Effector memory CD4-positive, alpha-beta T cell (primary cell): ENCODE results near the gene MPP4.

Source experiments
- DNase-seq, 3 donors: peaks; one replicate each; pipeline ENCODE4 v3.0.0-alpha.2; 2020
- H3K27ac ChIP-seq: 2 replicates; pipeline ENCODE4 v1.7.0; 2013; ENCODE audit warnings: mild to moderate bottlenecking, low read length, moderate library complexity; ENCODE audit not compliant: insufficient read depth, poor library complexity, severe bottlenecking
- H3K27me3 ChIP-seq: replicated peaks from 2 replicates; pipeline ENCODE4 v1.7.0; 2013; ENCODE audit warnings: mild to moderate bottlenecking, low read length; ENCODE audit not compliant: insufficient read depth, control insufficient read depth, poor library complexity, severe bottlenecking
- H3K36me3 ChIP-seq: 2 replicates; pipeline ENCODE4 v1.7.0; 2013; ENCODE audit warnings: mild to moderate bottlenecking, low read length, moderate library complexity; ENCODE audit not compliant: control insufficient read depth, insufficient read depth
- H3K4me1 ChIP-seq: 2 replicates; pipeline ENCODE4 v1.7.0; 2013; ENCODE audit warnings: low read length, mild to moderate bottlenecking; ENCODE audit not compliant: control insufficient read depth, insufficient read depth, poor library complexity, severe bottlenecking
- H3K4me3 ChIP-seq: 2 replicates; pipeline ENCODE4 v1.7.0; 2013; ENCODE audit warnings: low read length, low read depth, mild to moderate bottlenecking; ENCODE audit not compliant: insufficient read depth, poor library complexity, severe bottlenecking
- H3K9me3 ChIP-seq: 2 replicates; pipeline ENCODE4 v1.7.0; 2013; ENCODE audit warnings: mild to moderate bottlenecking, low read length, moderate library complexity; ENCODE audit not compliant: control insufficient read depth

Gene MPP4

GRCh38 chr2:201656740-201657139 lies 41.7 kb downstream of the MPP4 start:
- Histone ChIP-seq H3K36me3 (no peaks in the 10 kb centered on the region), H3K4me1 (no peaks in the 10 kb centered on the region), H3K27ac (no peak overlapping the region), H3K9me3 (no peaks in the 10 kb centered on the region), H3K4me3 (no peak overlapping the region), H3K27me3 (no peaks in the 10 kb centered on the region)
- no peak for DNase-seq

- no peaks in the 10 kb centered on the region for H3K9me3 ChIP-seq
- H3K27me3 ChIP-seq = no peaks in the 10 kb centered on the region
- DNase-seq = no peak
- H3K4me3 ChIP-seq = no peak overlapping the region
- no peaks in the 10 kb centered on the region for H3K4me1 ChIP-seq
- no peak overlapping the region for H3K27ac ChIP-seq
- H3K36me3 ChIP-seq = no peaks in the 10 kb centered on the region
Observed at GRCh38 chr2:201656102-201656501, 42.3 kb downstream of the MPP4 start.

DNA sequence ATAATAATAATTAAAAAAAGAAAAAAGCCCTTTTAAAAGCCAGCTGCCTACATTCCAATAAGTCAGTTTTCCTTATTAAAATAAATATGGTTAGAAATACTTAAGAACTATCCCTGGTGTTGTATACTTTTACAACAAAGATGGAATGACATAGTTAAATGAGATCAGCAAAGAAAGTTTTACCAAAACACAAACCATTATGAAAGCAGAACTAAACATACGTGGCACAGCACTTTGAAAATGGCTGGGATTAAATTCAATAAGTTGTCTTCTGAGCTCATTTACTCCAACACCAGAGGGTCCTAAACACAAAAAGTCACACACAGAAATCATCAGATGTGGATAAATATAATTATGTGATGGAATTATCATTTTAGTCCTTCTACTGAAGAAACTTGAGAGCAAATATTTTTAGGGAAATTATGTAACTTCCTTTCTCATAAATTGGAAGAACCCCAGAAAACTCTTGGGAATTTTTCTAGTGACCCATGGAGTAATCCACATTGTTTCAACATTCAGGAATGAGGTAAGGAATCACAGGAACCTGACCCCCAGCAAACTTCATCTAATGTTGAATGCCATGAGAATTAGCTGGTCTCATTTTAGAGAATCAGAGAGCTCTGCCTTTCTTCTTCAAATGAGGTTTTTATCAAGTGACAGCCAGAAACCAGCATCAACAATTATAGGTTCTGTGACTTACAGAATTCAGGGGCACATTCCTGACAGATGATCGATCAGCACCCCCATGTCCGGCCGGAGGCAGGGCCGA lies 43.6 kb downstream of the MPP4 start:
- Histone ChIP-seq H3K9me3 (no peaks in the 10 kb centered on the region), H3K36me3 (no peaks in the 10 kb centered on the region), H3K4me3 (no peak overlapping the region), H3K27me3 (no peaks in the 10 kb centered on the region), H3K4me1 (no peaks in the 10 kb centered on the region), H3K27ac (no peak overlapping the region)
- no peak for DNase-seq

- no peaks in the 10 kb centered on the region for H3K9me3 ChIP-seq
Observed at GRCh38 chr2:201653221-201653620, 45.2 kb downstream of the MPP4 start.

GRCh38 chr2:201649442-201649841 lies 49.0 kb downstream of the MPP4 start:
- Histone ChIP-seq H3K4me3 (no peak overlapping the region), H3K4me1 (no peaks in the 10 kb centered on the region), H3K27ac (no peak overlapping the region), H3K9me3 (no peaks in the 10 kb centered on the region), H3K27me3 (no peaks in the 10 kb centered on the region), H3K36me3 (no peaks in the 10 kb centered on the region)
- DNase-seq = no peak

More at GRCh38 chr2:201653221-201653620, 45.2 kb downstream of the MPP4 start:
- no peaks in the 10 kb centered on the region for H3K36me3 ChIP-seq
- no peaks in the 10 kb centered on the region for H3K27me3 ChIP-seq
- no peak for DNase-seq
- no peaks in the 10 kb centered on the region for H3K4me1 ChIP-seq
- no peak overlapping the region for H3K4me3 ChIP-seq
- no peak overlapping the region for H3K27ac ChIP-seq

DNA sequence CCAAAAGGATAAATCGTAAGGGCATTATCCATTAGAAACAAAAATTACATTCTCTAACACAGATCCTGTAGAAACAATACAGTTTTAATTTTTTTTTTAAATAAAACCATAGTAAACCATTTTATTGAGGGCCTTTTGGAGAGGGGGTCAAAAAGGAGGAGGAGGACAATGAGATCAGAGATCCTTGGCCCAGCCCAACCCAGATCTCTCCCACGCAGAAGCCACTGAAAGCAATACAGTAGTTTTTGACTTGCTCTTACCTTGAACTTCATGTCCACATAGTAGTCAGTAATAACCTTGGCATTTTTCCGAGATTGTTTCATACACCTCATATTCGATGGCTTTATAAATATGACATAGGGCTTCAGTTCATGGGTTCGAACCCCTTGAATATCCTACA lies 51.0 kb downstream of the MPP4 start:
- H3K4me1 ChIP-seq = no peaks in the 10 kb centered on the region

DNA sequence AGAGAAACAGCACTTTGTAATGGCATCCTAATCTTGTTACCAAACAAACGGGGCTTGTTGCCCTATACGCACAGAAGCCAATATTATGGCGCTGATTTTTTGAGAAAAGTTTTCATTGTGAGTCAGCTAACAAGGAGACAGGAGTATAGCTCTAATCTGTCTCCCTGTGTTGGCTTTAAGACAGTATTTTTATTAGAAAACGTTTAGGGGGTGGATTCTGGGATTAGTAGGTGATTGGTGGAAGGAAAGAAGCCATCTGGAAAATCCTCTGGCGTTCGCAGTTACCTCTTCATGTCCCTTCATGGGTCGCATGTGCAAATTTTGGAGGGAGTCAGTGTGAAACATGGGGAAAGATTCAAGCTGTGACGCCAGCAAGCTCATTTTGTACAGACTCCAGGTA lies 54.4 kb downstream of the MPP4 start:
- H3K4me1 ChIP-seq = no peaks in the 10 kb centered on the region
- no peaks in the 10 kb centered on the region for H3K9me3 ChIP-seq
- DNase-seq = no peak
- H3K27ac ChIP-seq = no peak overlapping the region
- no peak overlapping the region for H3K4me3 ChIP-seq
- no peaks in the 10 kb centered on the region for H3K36me3 ChIP-seq
- H3K27me3 ChIP-seq = no peaks in the 10 kb centered on the region

More for the DNA sequence above, 51.0 kb downstream of the MPP4 start:
- Histone ChIP-seq H3K9me3 (no peaks in the 10 kb centered on the region), H3K27me3 (no peaks in the 10 kb centered on the region), H3K27ac (no peak overlapping the region), H3K4me3 (no peak overlapping the region), H3K36me3 (no peaks in the 10 kb centered on the region)
- DNase-seq = no peak

DNA sequence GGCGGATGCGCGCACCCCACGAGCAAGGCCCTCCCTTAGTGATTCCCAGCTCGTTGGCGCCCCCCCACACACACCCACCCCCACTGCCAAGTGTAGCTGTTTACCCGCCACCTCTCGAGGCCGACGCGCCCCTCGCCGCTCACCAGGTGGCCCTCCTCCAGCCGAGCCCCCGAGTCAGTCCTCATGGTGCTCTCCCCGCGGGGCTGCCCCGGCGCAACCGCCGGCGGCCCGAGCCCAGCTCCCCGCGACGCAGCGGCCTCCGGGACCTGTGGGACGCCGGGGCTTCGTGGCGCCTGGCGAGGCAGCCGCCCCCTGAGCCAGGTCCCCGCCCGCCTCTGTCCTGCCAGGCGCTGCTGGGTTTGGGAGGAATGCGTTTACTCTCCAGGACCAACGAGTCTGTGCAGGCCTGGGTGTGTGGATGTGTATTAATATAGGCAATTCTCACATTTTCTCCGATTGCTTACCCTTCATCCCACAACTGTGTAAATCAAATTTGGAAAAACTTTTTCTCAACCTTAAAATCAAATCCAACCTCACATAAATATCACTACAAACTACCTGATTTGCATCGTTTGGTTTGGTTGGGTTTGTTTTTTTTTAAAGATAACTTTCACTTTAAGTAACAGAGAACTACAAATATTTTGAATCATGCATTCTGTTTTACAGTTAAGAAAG lies 55.1 kb downstream of the MPP4 start, which contains the start of gene TMEM237:
Gene TMEM237 (minus strand): TSS at position 288 of the 675 bp plus-strand sequence. CDS start 103 bp downstream, at position 185.
- Histone ChIP-seq H3K4me1 (no peaks in the 10 kb centered on the region), H3K9me3 (no peaks in the 10 kb centered on the region), H3K27me3 (no peaks in the 10 kb centered on the region), H3K36me3 (no peaks in the 10 kb centered on the region), H3K27ac (peak within 1 kb of the TSS; percentile 90), H3K4me3 (peak within 1 kb of the TSS; percentile 99)
- peak; percentile 9 to 30 (median 30) for DNase-seq

- Histone ChIP-seq H3K36me3 (no peaks in the 10 kb centered on the region), H3K4me3 (peak overlapping the region; percentile 99), H3K27me3 (no peaks in the 10 kb centered on the region), H3K9me3 (no peaks in the 10 kb centered on the region), H3K27ac (peak overlapping the region; percentile 90), H3K4me1 (no peaks in the 10 kb centered on the region)
- DNase-seq = peak; percentile 71 to 79 (median 74)
Observed at GRCh38 chr2:201642579-201643215, 55.7 kb downstream of the MPP4 start.
